Activated T-cell treated with anti-CD3 and anti-CD28 coated beads for 1 hour (primary cell): ENCODE data around the gene HBB.

Experiments used
- DNase-seq: peaks from one replicate; pipeline ENCODE4 v3.0.0-alpha.2; 2020; ENCODE audit warnings: low read depth

HBB gene

GRCh38 chr11:5227681-5228080, 810 bp upstream of the HBB start:
- no peak for DNase-seq

- DNase-seq: no peak
These were observed 1.4 kb downstream of the HBB start for GRCh38 chr11:5225480-5225871.

GRCh38 chr11:5224538-5225479, 2.1 kb downstream of the HBB start:
- no peak for DNase-seq

- no peak for DNase-seq
These were observed 3.2 kb downstream of the HBB start for GRCh38 chr11:5223686-5224085.

DNA sequence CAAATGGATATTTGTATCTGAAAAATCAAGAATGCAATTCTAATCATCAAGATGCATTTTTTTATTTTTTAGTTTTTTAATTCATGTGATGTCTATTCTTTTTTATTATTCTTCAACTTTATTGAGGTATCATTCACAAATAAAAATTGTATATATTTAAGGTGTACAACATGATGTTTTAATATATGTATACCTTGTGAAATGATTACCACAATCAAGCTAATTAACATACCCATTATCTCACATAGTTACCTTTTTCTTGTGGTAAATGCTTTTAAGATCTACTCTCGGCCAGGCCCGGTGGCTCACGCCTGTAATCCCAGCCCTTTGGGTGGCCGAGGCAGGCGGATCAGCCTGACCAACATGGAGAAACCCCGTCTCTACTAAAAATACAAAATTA, 3.7 kb downstream of the HBB start:
- no peak for DNase-seq

DNA sequence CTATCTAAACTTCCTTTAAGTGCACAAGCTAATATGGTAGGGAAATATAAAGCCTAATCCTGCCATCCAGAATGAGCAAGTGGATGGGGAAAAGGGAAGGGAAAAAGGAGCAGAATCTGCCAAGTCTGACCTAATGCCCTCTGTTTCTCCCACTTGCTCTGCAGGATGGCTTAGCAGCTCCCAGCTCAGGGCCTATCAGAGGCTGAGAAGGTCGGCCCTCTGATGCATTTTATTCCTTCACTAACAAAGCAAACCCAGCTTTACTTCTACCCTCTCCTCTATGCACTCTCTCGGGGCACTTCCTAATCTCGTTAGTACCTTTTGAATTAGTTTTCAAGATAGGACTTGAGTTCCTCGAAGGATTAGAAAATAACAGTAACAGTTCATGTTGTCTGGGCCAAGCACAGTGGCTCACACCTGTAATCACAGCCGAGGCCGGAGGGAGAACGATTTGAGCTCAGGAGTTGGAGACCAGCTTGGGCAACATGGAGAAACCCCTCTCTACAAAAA, 16.4 kb downstream of the HBB start:
- no peak for DNase-seq

DNA sequence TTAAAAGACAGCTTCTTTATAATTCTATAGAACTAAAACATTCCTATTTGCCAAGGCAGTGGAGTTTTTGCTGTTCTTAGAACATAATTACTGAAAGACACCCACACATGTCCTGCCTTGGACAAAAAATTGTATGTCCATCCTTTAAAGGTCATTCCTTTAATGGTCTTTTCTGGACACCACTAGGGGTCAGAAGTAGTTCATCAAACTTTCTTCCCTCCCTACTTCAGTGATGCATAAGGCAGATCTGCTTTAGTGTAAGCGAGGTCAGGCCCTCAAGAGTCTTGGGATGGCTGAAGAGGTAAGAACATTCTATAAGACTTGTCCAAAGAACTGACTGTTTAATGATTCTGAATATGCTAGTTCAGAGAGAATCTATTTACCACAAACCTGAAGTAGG, 22.1 kb downstream of the HBB start:
- DNase-seq: no peak

GRCh38 chr11:5203366-5203765, 23.5 kb downstream of the HBB start:
- no peak for DNase-seq

- DNase-seq: no peak
These were observed 26.3 kb downstream of the HBB start, which contains the start of gene OR51V1 for GRCh38 chr11:5200582-5200981. Gene OR51V1, minus strand, starts transcription at chr11:5200682. Its CDS starts 0 bp downstream, at chr11:5200682.

DNA sequence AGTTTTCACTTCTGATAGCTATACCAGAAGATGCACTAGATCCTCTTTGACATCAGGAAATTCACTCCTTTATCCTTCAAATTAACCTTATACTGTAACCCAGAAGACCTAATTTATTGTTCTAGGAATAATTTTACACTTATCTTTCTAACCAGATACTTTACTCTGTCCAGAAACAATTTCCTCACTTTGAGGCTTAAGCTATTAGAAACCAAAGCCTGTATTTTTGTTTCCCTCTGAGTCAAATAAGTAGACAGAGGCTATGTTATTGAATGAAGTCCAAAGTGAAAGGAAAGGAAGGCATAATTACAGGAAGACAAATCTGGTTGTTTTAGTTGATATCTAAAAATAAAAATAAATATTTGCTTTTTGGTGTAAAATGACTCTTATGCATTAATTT, 28.6 kb downstream of the HBB start:
- DNase-seq: no peak

DNA sequence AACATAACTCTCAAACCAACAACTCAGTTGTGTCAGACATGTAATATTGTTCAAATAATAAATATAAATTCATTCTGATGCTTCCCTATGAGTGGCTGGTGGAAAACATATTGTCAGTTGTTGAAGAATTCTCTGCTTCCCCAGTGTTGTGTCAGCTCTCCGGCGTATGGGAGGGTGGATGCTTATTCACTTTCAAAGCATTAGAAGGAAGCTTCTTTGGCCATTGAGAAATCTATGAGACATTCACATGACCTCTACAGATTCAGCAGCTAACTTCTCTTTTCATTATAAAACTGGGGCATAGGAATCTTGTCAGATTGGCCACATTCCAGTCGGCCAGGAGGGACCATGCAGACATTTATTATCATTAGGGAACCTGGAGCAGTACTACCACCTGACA, 29.3 kb downstream of the HBB start:
- DNase-seq: no peak

DNA sequence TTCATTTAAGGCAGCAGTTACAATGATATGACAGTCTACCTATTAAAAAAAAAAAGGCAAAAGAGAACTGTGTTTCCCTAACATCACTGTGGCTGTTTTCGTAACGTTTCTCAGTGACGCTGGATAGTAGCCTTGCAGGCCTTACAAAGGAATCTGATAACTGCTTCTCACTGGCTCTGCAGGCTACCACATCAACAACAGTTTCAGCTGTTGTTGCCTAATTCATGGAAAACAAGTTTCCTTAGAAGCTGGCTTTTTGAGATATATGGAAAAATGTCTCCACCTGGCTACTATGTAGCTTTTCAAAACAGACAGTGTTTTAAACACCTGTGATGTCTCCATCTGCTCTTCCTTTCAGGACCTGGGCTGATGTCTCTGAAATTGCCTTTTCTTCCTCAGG, 30.1 kb downstream of the HBB start:
- DNase-seq: no peak

GRCh38 chr11:5196067-5196466, 30.8 kb downstream of the HBB start:
- DNase-seq: no peak

DNA sequence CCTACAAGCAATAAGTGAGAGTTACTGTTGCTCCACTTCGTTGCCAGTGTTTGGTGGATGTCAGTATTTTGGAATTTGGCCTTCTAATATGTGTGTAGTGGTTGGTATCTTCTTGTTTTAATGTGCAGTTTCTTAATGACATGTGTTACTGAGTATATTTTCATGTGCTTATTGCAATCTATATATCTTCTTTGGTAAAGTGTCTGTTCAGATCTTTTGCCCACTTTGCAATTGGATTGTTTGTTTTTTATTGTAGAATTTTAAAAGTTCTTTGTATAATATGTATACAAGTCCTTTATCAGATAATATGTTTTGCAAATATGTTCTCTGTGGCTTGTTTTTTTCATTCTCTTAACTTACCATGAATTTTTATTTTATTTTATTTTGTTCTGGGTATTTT, 34.1 kb downstream of the HBB start:
- DNase-seq: no peak

- DNase-seq: no peak
These were observed 38.7 kb downstream of the HBB start for GRCh38 chr11:5188201-5188600.

- DNase-seq: no peak
These were observed 48.6 kb downstream of the HBB start for GRCh38 chr11:5178046-5178837.
